ENCODE results near the gene JAK1. TPM values are rescaled to one million over a fixed set of nuclear protein-coding genes. Genes with fewer than 3 reads are reported as not detected.

JAK1 gene
- total and polyA plus RNA-seq, 3 experiments from 2014 or later, result 106 to 300 (median 108) TPM

GRCh38 chr1:64893921-64894320 lies 72.4 kb downstream of the JAK1 start:
- CTCF ChIA-PET, result interaction anchor here (1.0 to 1.4 kb wide), 4 partner anchors 12 to 70 kb away, joined by 3 read pairs; no protein-coding TSS in a partner anchor

GRCh38 chr1:64892576-64893573 lies 73.5 kb downstream of the JAK1 start:
- CTCF ChIA-PET, result interaction anchor here (1.0 to 1.4 kb wide), 3 partner anchors 13 to 23 kb away, joined by 3 read pairs; no protein-coding TSS in a partner anchor
- H3K9me3 ChIP-seq (ENCODE audit: low read length), result no peaks in the 10 kb centered on the region
- H3K27ac Mint-ChIP-seq, result peak overlapping the region; percentile 4 to 75 (median 64)
- H3K27ac ChIP-seq (ENCODE audit: low read depth, low read length), result no peak overlapping the region
- peaks cover 0 to 1% (median 0%) of the 10 kb centered on the region in 3 donors for H3K36me3 Mint-ChIP-seq
- peaks cover 94 to 99% (median 97%) of the 10 kb centered on the region in 3 donors for H3K4me1 Mint-ChIP-seq
- H3K36me3 ChIP-seq (ENCODE audit: insufficient read depth, low read length), result no peaks in the 10 kb centered on the region
- H3K4me1 ChIP-seq (ENCODE audit: insufficient read depth, low read length), result peaks cover 90% of the 10 kb centered on the region
- peak overlapping the region in 6 of 7 donors; percentile 11 to 84 (median 64) for H3K4me3 Mint-ChIP-seq
- no peak for DNase-seq
- no peaks in the 10 kb centered on the region for H3K9me3 Mint-ChIP-seq
- H3K4me3 ChIP-seq (ENCODE audit: low read length), result no peak overlapping the region
- no peaks in the 10 kb centered on the region for H3K27me3 ChIP-seq (ENCODE audit: insufficient read depth, low read length, poor library complexity, severe bottlenecking)
- no peaks in the 10 kb centered on the region for H3K27me3 Mint-ChIP-seq
- POLR2A ChIA-PET, result interaction anchor here (1.4 kb wide), 1 partner anchor 73 kb away, joined by 3 read pairs; no protein-coding TSS in a partner anchor

More at GRCh38 chr1:64893921-64894320, 72.4 kb downstream of the JAK1 start:
- H3K36me3 Mint-ChIP-seq, result peaks cover 0 to 1% (median 0%) of the 10 kb centered on the region in 3 donors
- no peak overlapping the region for H3K4me3 ChIP-seq (ENCODE audit: low read length)
- no peaks in the 10 kb centered on the region for H3K27me3 Mint-ChIP-seq
- H3K27ac ChIP-seq (ENCODE audit: low read depth, low read length), result no peak overlapping the region
- H3K4me1 ChIP-seq (ENCODE audit: insufficient read depth, low read length), result peaks cover 89% of the 10 kb centered on the region
- H3K9me3 Mint-ChIP-seq, result no peaks in the 10 kb centered on the region
- no peaks in the 10 kb centered on the region for H3K27me3 ChIP-seq (ENCODE audit: insufficient read depth, low read length, poor library complexity, severe bottlenecking)
- peaks cover 92 to 99% (median 99%) of the 10 kb centered on the region in 3 donors for H3K4me1 Mint-ChIP-seq
- POLR2A ChIA-PET, result interaction anchor here (1.4 kb wide), 1 partner anchor 72 kb away, joined by 3 read pairs; no protein-coding TSS in a partner anchor
- DNase-seq, result no peak
- H3K36me3 ChIP-seq (ENCODE audit: insufficient read depth, low read length), result no peaks in the 10 kb centered on the region
- no peaks in the 10 kb centered on the region for H3K9me3 ChIP-seq (ENCODE audit: low read length)
- H3K27ac Mint-ChIP-seq, result peak overlapping the region in 6 of 8 donors; percentile 2 to 53 (median 30)
- peak overlapping the region; percentile 0 to 61 (median 3) for H3K4me3 Mint-ChIP-seq

- H3K36me3 Mint-ChIP-seq, result peaks cover 0 to 2% (median under 1%) of the 10 kb centered on the region in 3 donors
These were observed 74.9 kb downstream of the JAK1 start for GRCh38 chr1:64891448-64891825.

GRCh38 chr1:64890699-64891447 lies 75.5 kb downstream of the JAK1 start:
- Histone ChIP-seq H3K36me3 (ENCODE audit: insufficient read depth, low read length) (no peaks in the 10 kb centered on the region), H3K27ac (ENCODE audit: low read depth, low read length) (no peak overlapping the region), H3K4me3 (ENCODE audit: low read length) (no peak overlapping the region), H3K4me1 (ENCODE audit: insufficient read depth, low read length) (peaks cover 95% of the 10 kb centered on the region), H3K27me3 (ENCODE audit: insufficient read depth, low read length, poor library complexity, severe bottlenecking) (no peaks in the 10 kb centered on the region), H3K9me3 (ENCODE audit: low read length) (no peaks in the 10 kb centered on the region)
- Mint-ChIP-seq H3K36me3 (peaks cover 0 to 4% (median 2%) of the 10 kb centered on the region in 3 donors), H3K4me1 (peaks cover 95 to 100% (median 99%) of the 10 kb centered on the region in 3 donors), H3K9me3 (no peaks in the 10 kb centered on the region), H3K4me3 (peak overlapping the region in 6 of 7 donors; percentile 41 to 84 (median 62)), H3K27ac (peak overlapping the region; percentile 14 to 87 (median 52)), H3K27me3 (peaks cover 0 to 2% of the 10 kb centered on the region in 2 donors)
- ChIA-PET POLR2A (no interaction called here), CTCF (no interaction called here)
- DNase-seq, result no peak

More at GRCh38 chr1:64891448-64891825, 74.9 kb downstream of the JAK1 start:
- ChIA-PET POLR2A (no interaction called here), CTCF (no interaction called here)
- H3K27me3 Mint-ChIP-seq, result no peaks in the 10 kb centered on the region
- no peak overlapping the region for H3K4me3 ChIP-seq (ENCODE audit: low read length)
- H3K9me3 ChIP-seq (ENCODE audit: low read length), result no peaks in the 10 kb centered on the region
- H3K27me3 ChIP-seq (ENCODE audit: insufficient read depth, low read length, poor library complexity, severe bottlenecking), result no peaks in the 10 kb centered on the region
- H3K4me1 ChIP-seq (ENCODE audit: insufficient read depth, low read length), result peaks cover 96% of the 10 kb centered on the region
- H3K27ac Mint-ChIP-seq, result peak overlapping the region; percentile 14 to 87 (median 52)
- peak overlapping the region; percentile 6 to 84 (median 57) for H3K4me3 Mint-ChIP-seq
- DNase-seq, result peak in 2 of 5 donors; percentile 10 to 14
- H3K4me1 Mint-ChIP-seq, result peaks cover 96 to 100% (median 99%) of the 10 kb centered on the region in 3 donors
- no peak overlapping the region for H3K27ac ChIP-seq (ENCODE audit: low read depth, low read length)
- no peaks in the 10 kb centered on the region for H3K36me3 ChIP-seq (ENCODE audit: insufficient read depth, low read length)
- no peaks in the 10 kb centered on the region for H3K9me3 Mint-ChIP-seq

- Mint-ChIP-seq H3K36me3 (peaks cover 0 to 28% (median 3%) of the 10 kb centered on the region in 3 donors), H3K4me3 (peak overlapping the region in 4 of 7 donors; percentile 17 to 58 (median 27)), H3K27ac (peak overlapping the region in 7 of 8 donors; percentile 4 to 76 (median 59)), H3K4me1 (peaks cover 91 to 99% (median 93%) of the 10 kb centered on the region in 3 donors), H3K27me3 (peaks cover 0 to 2% of the 10 kb centered on the region in 2 donors), H3K9me3 (no peaks in the 10 kb centered on the region)
- no peak overlapping the region for H3K4me3 ChIP-seq (ENCODE audit: low read length)
- ChIA-PET POLR2A (interaction anchor here (0.6 to 0.7 kb wide), 2 partner anchors 52 to 64 kb away, joined by 3 read pairs; no protein-coding TSS in a partner anchor), CTCF (interaction anchor here (0.9 kb wide), 1 partner anchor 188 kb away, joined by 5 read pairs; no protein-coding TSS in a partner anchor)
- H3K36me3 ChIP-seq (ENCODE audit: insufficient read depth, low read length), result no peaks in the 10 kb centered on the region
- peaks cover 90% of the 10 kb centered on the region for H3K4me1 ChIP-seq (ENCODE audit: insufficient read depth, low read length)
- no peak for DNase-seq
- H3K9me3 ChIP-seq (ENCODE audit: low read length), result no peaks in the 10 kb centered on the region
- no peaks in the 10 kb centered on the region for H3K27me3 ChIP-seq (ENCODE audit: insufficient read depth, low read length, poor library complexity, severe bottlenecking)
- no peak overlapping the region for H3K27ac ChIP-seq (ENCODE audit: low read depth, low read length)
These were observed 78.6 kb downstream of the JAK1 start for GRCh38 chr1:64887689-64888217.

GRCh38 chr1:64886877-64887276 lies 79.5 kb downstream of the JAK1 start:
- Histone ChIP-seq H3K27ac (ENCODE audit: low read depth, low read length) (no peak overlapping the region), H3K4me3 (ENCODE audit: low read length) (no peak overlapping the region), H3K36me3 (ENCODE audit: insufficient read depth, low read length) (no peaks in the 10 kb centered on the region), H3K27me3 (ENCODE audit: insufficient read depth, low read length, poor library complexity, severe bottlenecking) (no peaks in the 10 kb centered on the region), H3K9me3 (ENCODE audit: low read length) (no peaks in the 10 kb centered on the region), H3K4me1 (ENCODE audit: insufficient read depth, low read length) (peaks cover 90% of the 10 kb centered on the region)
- peaks cover 90 to 98% (median 93%) of the 10 kb centered on the region in 3 donors for H3K4me1 Mint-ChIP-seq
- POLR2A ChIA-PET, result interaction anchor here (0.7 to 1.3 kb wide), 2 partner anchors 9 to 122 kb away, joined by 5 to 6 read pairs; no protein-coding TSS in a partner anchor
- H3K36me3 Mint-ChIP-seq, result peaks cover 0 to 35% (median 7%) of the 10 kb centered on the region in 3 donors
- H3K4me3 Mint-ChIP-seq, result peak overlapping the region in 3 of 7 donors; percentile 6 to 17 (median 15)
- H3K27ac Mint-ChIP-seq, result peak overlapping the region in 7 of 8 donors; percentile 9 to 82 (median 59)
- H3K9me3 Mint-ChIP-seq, result no peaks in the 10 kb centered on the region
- DNase-seq, result no peak
- peaks cover 0 to 2% of the 10 kb centered on the region in 2 donors for H3K27me3 Mint-ChIP-seq
- CTCF ChIA-PET, result interaction anchor here (0.9 kb wide), 1 partner anchor 188 kb away, joined by 5 read pairs; no protein-coding TSS in a partner anchor

- Histone ChIP-seq H3K4me1 (ENCODE audit: insufficient read depth, low read length) (peaks cover 84% of the 10 kb centered on the region), H3K4me3 (ENCODE audit: low read length) (no peak overlapping the region), H3K9me3 (ENCODE audit: low read length) (no peaks in the 10 kb centered on the region), H3K36me3 (ENCODE audit: insufficient read depth, low read length) (no peaks in the 10 kb centered on the region), H3K27ac (ENCODE audit: low read depth, low read length) (no peak overlapping the region), H3K27me3 (ENCODE audit: insufficient read depth, low read length, poor library complexity, severe bottlenecking) (no peaks in the 10 kb centered on the region)
- POLR2A ChIA-PET, result no interaction called here
- Mint-ChIP-seq H3K4me1 (peaks cover 85 to 97% (median 91%) of the 10 kb centered on the region in 3 donors), H3K27ac (peak overlapping the region in 3 of 8 donors; percentile 0 to 48 (median 39)), H3K27me3 (peaks cover 0 to 2% of the 10 kb centered on the region in 2 donors), H3K36me3 (peaks cover 0 to 42% (median 7%) of the 10 kb centered on the region in 3 donors), H3K4me3 (no peak overlapping the region), H3K9me3 (no peaks in the 10 kb centered on the region)
- DNase-seq, result no peak
- CTCF ChIA-PET, result no interaction called here
These were observed 80.7 kb downstream of the JAK1 start for GRCh38 chr1:64885648-64886047.

Data from CD8-positive, alpha-beta memory T cell (primary cell).